ENCODE measurements around the gene TCF7L2. TPM values are rescaled to one million over a fixed set of nuclear protein-coding genes. Genes with fewer than 3 reads are reported as not detected.

The TCF7L2 gene
- total RNA-seq, 2 experiments from 2014 or later = 2.0 to 2.1 TPM

- Mint-ChIP-seq H3K27ac (no peak overlapping the region), H3K9me3 (no peaks in the 10 kb centered on the region), H3K4me3 (peak overlapping the region; percentile 64), H3K27me3 (ENCODE audit: low read depth) (peaks cover 82% of the 10 kb centered on the region), H3K36me3 (ENCODE audit: low read depth) (no peaks in the 10 kb centered on the region), H3K4me1 (ENCODE audit: low read depth) (peaks cover 25% of the 10 kb centered on the region)
- DNase-seq = peak; percentile 49
- intact Hi-C loops (cut with micrococcal nuclease) = loop anchor here (1.0 kb wide), 3 partner anchors 22 to 58 kb away; partner anchors contain the start of gene TCF7L2
- CTCF ChIA-PET = interaction anchor here (1.1 to 1.3 kb wide), 2 partner anchors 53 to 117 kb away, joined by 3 read pairs; no protein-coding TSS in a partner anchor
These were observed 57.8 kb downstream of the TCF7L2 start for GRCh38 chr10:113007821-113008220.

- Mint-ChIP-seq H3K4me1 (ENCODE audit: low read depth) (peaks cover 19% of the 10 kb centered on the region), H3K4me3 (no peak overlapping the region), H3K27me3 (ENCODE audit: low read depth) (peaks cover 55% of the 10 kb centered on the region), H3K9me3 (no peaks in the 10 kb centered on the region), H3K27ac (no peak overlapping the region), H3K36me3 (ENCODE audit: low read depth) (no peaks in the 10 kb centered on the region)
- intact Hi-C loops (cut with micrococcal nuclease) = no loop called here
- CTCF ChIA-PET = no interaction called here
- DNase-seq = no peak
These were observed 61.7 kb downstream of the TCF7L2 start for GRCh38 chr10:113011592-113012374.

GRCh38 chr10:113015201-113015600 is 65.2 kb downstream of the TCF7L2 start:
- Mint-ChIP-seq H3K9me3 (no peaks in the 10 kb centered on the region), H3K4me1 (ENCODE audit: low read depth) (no peaks in the 10 kb centered on the region), H3K27me3 (ENCODE audit: low read depth) (peaks cover 32% of the 10 kb centered on the region), H3K4me3 (no peak overlapping the region), H3K27ac (no peak overlapping the region), H3K36me3 (ENCODE audit: low read depth) (no peaks in the 10 kb centered on the region)
- no peak for DNase-seq
- intact Hi-C loops (cut with micrococcal nuclease) = no loop called here
- CTCF ChIA-PET = no interaction called here

- no peaks in the 10 kb centered on the region for H3K9me3 Mint-ChIP-seq
- no peaks in the 10 kb centered on the region for H3K36me3 Mint-ChIP-seq (ENCODE audit: low read depth)
- intact Hi-C loops (cut with micrococcal nuclease) = no loop called here
- H3K4me3 Mint-ChIP-seq = no peak overlapping the region
- DNase-seq = no peak
- CTCF ChIA-PET = no interaction called here
- no peaks in the 10 kb centered on the region for H3K4me1 Mint-ChIP-seq (ENCODE audit: low read depth)
- H3K27me3 Mint-ChIP-seq (ENCODE audit: low read depth) = peaks cover 12% of the 10 kb centered on the region
- H3K27ac Mint-ChIP-seq = no peak overlapping the region
These were observed 67.3 kb downstream of the TCF7L2 start for GRCh38 chr10:113017376-113017775.

- peaks cover 7% of the 10 kb centered on the region for H3K27me3 Mint-ChIP-seq (ENCODE audit: low read depth)
- CTCF ChIA-PET = no interaction called here
- no peak overlapping the region for H3K4me3 Mint-ChIP-seq
- no peaks in the 10 kb centered on the region for H3K36me3 Mint-ChIP-seq (ENCODE audit: low read depth)
- DNase-seq = no peak
- no peaks in the 10 kb centered on the region for H3K9me3 Mint-ChIP-seq
- no peaks in the 10 kb centered on the region for H3K4me1 Mint-ChIP-seq (ENCODE audit: low read depth)
- intact Hi-C loops (cut with micrococcal nuclease) = no loop called here
- no peak overlapping the region for H3K27ac Mint-ChIP-seq
These were observed 68.0 kb downstream of the TCF7L2 start for GRCh38 chr10:113018034-113018433.

GRCh38 chr10:113019096-113019495 is 69.0 kb downstream of the TCF7L2 start:
- Mint-ChIP-seq H3K9me3 (no peaks in the 10 kb centered on the region), H3K27ac (no peak overlapping the region), H3K27me3 (ENCODE audit: low read depth) (peaks cover 3% of the 10 kb centered on the region), H3K4me1 (ENCODE audit: low read depth) (no peaks in the 10 kb centered on the region), H3K4me3 (no peak overlapping the region), H3K36me3 (ENCODE audit: low read depth) (no peaks in the 10 kb centered on the region)
- DNase-seq = no peak
- intact Hi-C loops (cut with micrococcal nuclease) = no loop called here
- CTCF ChIA-PET = no interaction called here

- CTCF ChIA-PET = no interaction called here
- Mint-ChIP-seq H3K27me3 (ENCODE audit: low read depth) (peaks cover 3% of the 10 kb centered on the region), H3K27ac (no peak overlapping the region), H3K36me3 (ENCODE audit: low read depth) (no peaks in the 10 kb centered on the region), H3K4me1 (ENCODE audit: low read depth) (no peaks in the 10 kb centered on the region), H3K4me3 (no peak overlapping the region), H3K9me3 (no peaks in the 10 kb centered on the region)
- DNase-seq = no peak
- intact Hi-C loops (cut with micrococcal nuclease) = no loop called here
These were observed 69.8 kb downstream of the TCF7L2 start for GRCh38 chr10:113019692-113020474.

- intact Hi-C loops (cut with micrococcal nuclease) = no loop called here
- peaks cover 3% of the 10 kb centered on the region for H3K27me3 Mint-ChIP-seq (ENCODE audit: low read depth)
- no peak for DNase-seq
- CTCF ChIA-PET = no interaction called here
- no peaks in the 10 kb centered on the region for H3K36me3 Mint-ChIP-seq (ENCODE audit: low read depth)
- H3K9me3 Mint-ChIP-seq = no peaks in the 10 kb centered on the region
- no peak overlapping the region for H3K27ac Mint-ChIP-seq
- no peaks in the 10 kb centered on the region for H3K4me1 Mint-ChIP-seq (ENCODE audit: low read depth)
- H3K4me3 Mint-ChIP-seq = no peak overlapping the region
These were observed 70.4 kb downstream of the TCF7L2 start for GRCh38 chr10:113020475-113020753.

- Mint-ChIP-seq H3K27me3 (ENCODE audit: low read depth) (peaks cover 3% of the 10 kb centered on the region), H3K27ac (no peak overlapping the region), H3K4me3 (no peak overlapping the region), H3K36me3 (ENCODE audit: low read depth) (no peaks in the 10 kb centered on the region), H3K9me3 (no peaks in the 10 kb centered on the region), H3K4me1 (ENCODE audit: low read depth) (no peaks in the 10 kb centered on the region)
- intact Hi-C loops (cut with micrococcal nuclease) = no loop called here
- DNase-seq = no peak
- CTCF ChIA-PET = no interaction called here
These were observed 70.8 kb downstream of the TCF7L2 start for GRCh38 chr10:113020838-113021237.

- no peak for DNase-seq
- H3K27me3 Mint-ChIP-seq (ENCODE audit: low read depth) = peaks cover 3% of the 10 kb centered on the region
- no peaks in the 10 kb centered on the region for H3K4me1 Mint-ChIP-seq (ENCODE audit: low read depth)
- no peaks in the 10 kb centered on the region for H3K36me3 Mint-ChIP-seq (ENCODE audit: low read depth)
- CTCF ChIA-PET = no interaction called here
- H3K4me3 Mint-ChIP-seq = no peak overlapping the region
- intact Hi-C loops (cut with micrococcal nuclease) = no loop called here
- no peaks in the 10 kb centered on the region for H3K9me3 Mint-ChIP-seq
- H3K27ac Mint-ChIP-seq = no peak overlapping the region
These were observed 71.4 kb downstream of the TCF7L2 start for GRCh38 chr10:113021268-113022040.

GRCh38 chr10:113022265-113022664 is 72.2 kb downstream of the TCF7L2 start:
- no peak for DNase-seq
- Mint-ChIP-seq H3K4me3 (no peak overlapping the region), H3K4me1 (ENCODE audit: low read depth) (no peaks in the 10 kb centered on the region), H3K36me3 (ENCODE audit: low read depth) (no peaks in the 10 kb centered on the region), H3K27me3 (ENCODE audit: low read depth) (peaks cover 3% of the 10 kb centered on the region), H3K27ac (no peak overlapping the region), H3K9me3 (no peaks in the 10 kb centered on the region)
- CTCF ChIA-PET = no interaction called here
- intact Hi-C loops (cut with micrococcal nuclease) = no loop called here

- Mint-ChIP-seq H3K9me3 (no peaks in the 10 kb centered on the region), H3K4me1 (ENCODE audit: low read depth) (no peaks in the 10 kb centered on the region), H3K36me3 (ENCODE audit: low read depth) (no peaks in the 10 kb centered on the region), H3K27me3 (ENCODE audit: low read depth) (peaks cover 4% of the 10 kb centered on the region), H3K27ac (no peak overlapping the region), H3K4me3 (no peak overlapping the region)
- intact Hi-C loops (cut with micrococcal nuclease) = no loop called here
- CTCF ChIA-PET = no interaction called here
- no peak for DNase-seq
These were observed 73.0 kb downstream of the TCF7L2 start for GRCh38 chr10:113023017-113023416.

Data from activated naive CD4-positive, alpha-beta T cell treated with anti-CD3 and anti-CD28 coated beads for 36 hours (primary cell).